Endothelial cell of umbilical vein (primary cell): ENCODE results near the gene BNC2. TPM values are rescaled to one million over a fixed set of nuclear protein-coding genes. Genes with fewer than 3 reads are reported as not detected.

ENCODE experiments used
- BruUV-seq: library from RNA; stranded (reverse); fragments of 400-500 nt; replicated peaks from 2 replicates; lab custom pipeline; 2021; lab: Mats Ljungman, UMichigan
- CTCF ChIA-PET: fragments of 300-600, 350-600 bp; sonication (Branson Sonifier 250); formaldehyde crosslinking; loops from one replicate; lab custom pipeline; 2021; ENCODE audit warnings: antibody characterized with exemption, inconsistent platforms; lab: Charles Lee
- POLR2A ChIA-PET: fragments of 300-600, 350-600 bp; sonication (Branson Sonifier 250); formaldehyde crosslinking; loops from one replicate; lab custom pipeline; 2021; ENCODE audit warnings: antibody characterized with exemption, inconsistent platforms; lab: Charles Lee
- DNase-seq: peaks from one replicate; pipeline ENCODE4 v3.0.0-alpha.2; 2011; ENCODE audit warnings: low read depth, low spot score
- FAIRE-seq: peaks from 2 replicates; lab custom pipeline; 2011; peaks lifted over from hg19 to GRCh38; lab: Jason Lieb, UNC
- H2AFZ ChIP-seq: 2 replicates; pipeline ENCODE4 v1.6.0; 2012; ENCODE audit warnings: low read depth, low read length, control low read depth, inconsistent platforms
- H3K27ac ChIP-seq: 2 replicates; pipeline ENCODE4 v1.5.1; 2011; ENCODE audit warnings: low read depth, mild to moderate bottlenecking, control low read depth, low read length, moderate library complexity; ENCODE audit not compliant: insufficient read depth
- H3K27me3 ChIP-seq, 2 experiments: 2 replicates each; pipeline versions ENCODE4 v1.6.0 to v1.6.1; 2011; ENCODE audit warnings: low read length in 2 of 2, mixed read lengths in 1 of 2; ENCODE audit not compliant: control insufficient read depth in 2 of 2, insufficient read depth in 2 of 2
- H3K36me3 ChIP-seq, 2 experiments: 2 replicates in 1 of 2; 3 replicates in 1 of 2; pipeline ENCODE4 v1.5.1; 2011; ENCODE audit warnings: low read length in 2 of 2, mild to moderate bottlenecking in 1 of 2, moderate library complexity in 1 of 2; ENCODE audit not compliant: control insufficient read depth in 2 of 2, insufficient read depth in 2 of 2; ENCODE audit errors: extremely low read depth in 1 of 2
- H3K4me1 ChIP-seq: 3 replicates; pipeline ENCODE4 v1.5.1; 2011; ENCODE audit warnings: mild to moderate bottlenecking, low read length; ENCODE audit not compliant: control insufficient read depth, insufficient read depth; ENCODE audit errors: extremely low read depth
- H3K4me2 ChIP-seq: 2 replicates; pipeline ENCODE4 v1.6.1; 2011; ENCODE audit warnings: low read length, control low read depth, mixed read lengths; ENCODE audit not compliant: insufficient read depth
- H3K4me3 ChIP-seq, 3 experiments: fragments of 200-600 bp in 1 of 3; sonication (generic), shearing (Covaris generic) in 1 of 3; replicated peaks in 1 of 3; 2 replicates each; pipeline ENCODE4 v1.5.1; 2011 to 2016; ENCODE audit warnings: control low read depth in 3 of 3, low read length in 3 of 3, mild to moderate bottlenecking in 2 of 3, inconsistent platforms in 1 of 3, low read depth in 1 of 3, moderate library complexity in 1 of 3; ENCODE audit not compliant: insufficient read depth in 1 of 3
- H3K79me2 ChIP-seq: 2 replicates; pipeline ENCODE4 v1.6.0; 2012; ENCODE audit warnings: low read length, inconsistent platforms; ENCODE audit not compliant: control insufficient read depth, insufficient read depth
- H3K9ac ChIP-seq: replicated peaks from 2 replicates; pipeline ENCODE3; 2011; ENCODE audit warnings: low read length, control low read depth; ENCODE audit not compliant: insufficient read depth; ENCODE audit errors: extremely low read depth
- H3K9me1 ChIP-seq: replicated peaks from 3 replicates; pipeline ENCODE4 v1.6.0; 2011; ENCODE audit warnings: mild to moderate bottlenecking, low read length; ENCODE audit not compliant: control insufficient read depth, insufficient read depth; ENCODE audit errors: extremely low read depth
- H3K9me3 ChIP-seq: replicated peaks from 2 replicates; pipeline ENCODE4 v1.5.1; 2012; ENCODE audit warnings: low read length, inconsistent platforms; ENCODE audit not compliant: control insufficient read depth, insufficient read depth
- H4K20me1 ChIP-seq: replicated peaks from 2 replicates; pipeline ENCODE3; 2011; ENCODE audit warnings: mild to moderate bottlenecking, low read length; ENCODE audit not compliant: control insufficient read depth, insufficient read depth; ENCODE audit errors: extremely low read depth
- CTCF ChIP-seq, 2 donors: IDR thresholded peaks; 1 replicate in 1 of 2; 2 replicates in 1 of 2; pipeline ENCODE4 v1.5.1; 2011; ENCODE audit warnings: low read length in 2 of 2, mild to moderate bottlenecking in 2 of 2, moderate library complexity in 2 of 2, control low read depth in 1 of 2, inconsistent platforms in 1 of 2, low read depth in 1 of 2; ENCODE audit not compliant: insufficient read depth in 1 of 2; ENCODE audit errors: extremely low read depth in 1 of 2
- EZH2 ChIP-seq: IDR thresholded peaks from 2 replicates; pipeline ENCODE4 v1.6.1; 2012; ENCODE audit warnings: borderline replicate concordance, low read depth, mild to moderate bottlenecking, moderate library complexity, low read length, inconsistent platforms; ENCODE audit not compliant: severe bottlenecking
- FOS ChIP-seq: IDR thresholded peaks from 2 replicates; pipeline ENCODE4 v1.6.1; 2011; ENCODE audit warnings: mild to moderate bottlenecking, low read length, moderate library complexity, borderline replicate concordance; ENCODE audit not compliant: insufficient read depth
- GATA2 ChIP-seq: IDR thresholded peaks from 2 replicates; pipeline ENCODE4 v1.7.0; 2011; ENCODE audit warnings: low read depth, mild to moderate bottlenecking, moderate library complexity, mixed read lengths, low read length; ENCODE audit not compliant: insufficient read length, insufficient read depth
- JUN ChIP-seq: IDR thresholded peaks from 2 replicates; pipeline ENCODE4 v1.6.1; 2011; ENCODE audit warnings: borderline replicate concordance, low read depth; ENCODE audit not compliant: insufficient read length, insufficient read depth
- MAX ChIP-seq: IDR thresholded peaks from 2 replicates; pipeline ENCODE4 v1.6.1; 2011; ENCODE audit not compliant: insufficient read depth, insufficient read length
- MYC ChIP-seq: IDR thresholded peaks from one replicate; pipeline ENCODE4 v1.6.1; 2011; ENCODE audit warnings: mild to moderate bottlenecking, low read depth, low read length
- POLR2A ChIP-seq: IDR thresholded peaks from 2 replicates; pipeline ENCODE4 v1.6.1; 2012; ENCODE audit warnings: low read depth, mild to moderate bottlenecking, control low read depth, low read length
- POLR2AphosphoS5 ChIP-seq: IDR thresholded peaks from 2 replicates; pipeline ENCODE4 v1.6.1; 2012; ENCODE audit warnings: low read depth, mild to moderate bottlenecking, control low read depth, low read length, moderate library complexity; ENCODE audit not compliant: insufficient read depth
- dilution Hi-C: fragments of 300-500 bp; cut with MboI; formaldehyde crosslinking; loops from one replicate; pipeline ENCODE4 v1.15.0; 2019; ENCODE audit warnings: low sequenced_read_pairs; ENCODE audit not compliant: extremely low pct_ligation_motif_present
- intact Hi-C: fragments of 100-400 bp; cut with micrococcal nuclease; formaldehyde crosslinking; loops from one replicate; pipeline ENCODE4 v1.10.0; 2022
- polyA plus RNA-seq, 4 experiments: library from polyadenylated mRNA; depleted of rRNA in 3 of 4; stranded (reverse) in 3 of 4; unstranded in 1 of 4; fragments of >200 nt; gene quantifications; 2 replicates each; pipeline versions ENCODE4 v1.2.1 to v1.2.3, GENCODE V29; 2011 to 2012; ENCODE audit warnings: missing spikeins in 1 of 4
- total RNA-seq: library from RNA; stranded (reverse); gene quantifications from 2 replicates; pipeline ENCODE4 v1.2.3, GENCODE V29; 2021

The BNC2 gene
- total and polyA plus RNA-seq, 2 donors (not counting 3 experiments of a cell fraction or from before 2014, with no cell fraction given): 12.1 to 34.3 TPM

- dilution Hi-C loops: no loop called here
- FAIRE-seq (no peak), DNase-seq (no peak)
- Histone ChIP-seq H4K20me1 (no peaks in the 10 kb centered on the region), H3K36me3 (no peaks in the 10 kb centered on the region), H2AFZ (no peak overlapping the region), H3K27ac (no peak overlapping the region), H3K9me1 (no peaks in the 10 kb centered on the region), H3K4me2 (no peak overlapping the region), H3K9ac (no peak overlapping the region), H3K4me1 (peaks cover 5% of the 10 kb centered on the region), H3K27me3 (no peaks in the 10 kb centered on the region), H3K9me3 (no peaks in the 10 kb centered on the region), H3K4me3 (no peak overlapping the region), H3K79me2 (peaks cover 15% of the 10 kb centered on the region)
- no TSS peak for BruUV-seq
- POLR2A ChIA-PET: no interaction called here
- intact Hi-C loops: no loop called here
- no peak for TF ChIP-seq CTCF (IDR thresholded peaks at IDR 0.05; ENCODE audit: extremely low read depth in 1 of 2, insufficient read depth in 1 of 2, low read depth in 1 of 2, low read length in 2 of 2)
- no peak for TF ChIP-seq JUN
- no peak for TF ChIP-seq MYC
- TF ChIP-seq FOS: no peak
- TF ChIP-seq POLR2AphosphoS5: no peak
- TF ChIP-seq EZH2: no peak
- no peak for TF ChIP-seq MAX
- no peak for TF ChIP-seq GATA2
- no peak for TF ChIP-seq POLR2A
- CTCF ChIA-PET: interaction anchor here (1.2 to 1.3 kb wide), 2 partner anchors 60 to 83 kb away, joined by 3 read pairs; no protein-coding TSS in a partner anchor
Observed at GRCh38 chr9:16633794-16634193, 236.7 kb downstream of the BNC2 start.
